KOPT-K1 (cell line): ENCODE results near the gene RAB7A.
A peak's percentile ranks its signal among the peaks of the same experiment; 100 is the strongest.

Experiments
- H3K27ac ChIP-seq: fragments of 200-600 bp; sonication (generic); 2 replicates; pipeline ENCODE4 v1.5.1; 2016; ENCODE audit warnings: antibody characterized with exemption, mild to moderate bottlenecking, low read depth, low read length; ENCODE audit not compliant: poor library complexity, severe bottlenecking
- H3K36me3 ChIP-seq: fragments of 200-600 bp; sonication (generic); 2 replicates; pipeline ENCODE4 v1.5.1; 2017; ENCODE audit warnings: antibody characterized with exemption, mild to moderate bottlenecking, low read length, moderate library complexity; ENCODE audit not compliant: insufficient read depth
- H3K9me3 ChIP-seq: fragments of 200-600 bp; sonication (generic); 2 replicates; pipeline ENCODE4 v1.5.1; 2017; ENCODE audit warnings: antibody characterized with exemption, low read length, mild to moderate bottlenecking; ENCODE audit not compliant: insufficient read depth, poor library complexity, severe bottlenecking

Gene RAB7A

GRCh38 chr3:128804017-128804810 is 78.2 kb downstream of the RAB7A start:
- Histone ChIP-seq H3K36me3 (peaks cover 64% of the 10 kb centered on the region), H3K9me3 (no peaks in the 10 kb centered on the region), H3K27ac (peak overlapping the region; percentile 65)

GRCh38 chr3:128804811-128805155 is 78.8 kb downstream of the RAB7A start:
- Histone ChIP-seq H3K27ac (peak overlapping the region; percentile 65), H3K36me3 (peaks cover 64% of the 10 kb centered on the region), H3K9me3 (no peaks in the 10 kb centered on the region)

GRCh38 chr3:128805772-128806171 is 79.8 kb downstream of the RAB7A start:
- H3K36me3 ChIP-seq: peaks cover 64% of the 10 kb centered on the region
- H3K27ac ChIP-seq: peak overlapping the region; percentile 1
- no peaks in the 10 kb centered on the region for H3K9me3 ChIP-seq

GRCh38 chr3:128806588-128806987 is 80.6 kb downstream of the RAB7A start:
- H3K9me3 ChIP-seq: no peaks in the 10 kb centered on the region
- peaks cover 69% of the 10 kb centered on the region for H3K36me3 ChIP-seq
- no peak overlapping the region for H3K27ac ChIP-seq

GRCh38 chr3:128807186-128807830 is 81.3 kb downstream of the RAB7A start:
- peaks cover 76% of the 10 kb centered on the region for H3K36me3 ChIP-seq
- no peaks in the 10 kb centered on the region for H3K9me3 ChIP-seq
- no peak overlapping the region for H3K27ac ChIP-seq

GRCh38 chr3:128808672-128809071 is 82.7 kb downstream of the RAB7A start:
- peaks cover 89% of the 10 kb centered on the region for H3K36me3 ChIP-seq
- no peaks in the 10 kb centered on the region for H3K9me3 ChIP-seq
- no peak overlapping the region for H3K27ac ChIP-seq

GRCh38 chr3:128813097-128813496 is 87.1 kb downstream of the RAB7A start:
- no peaks in the 10 kb centered on the region for H3K9me3 ChIP-seq
- H3K36me3 ChIP-seq: peaks cover 98% of the 10 kb centered on the region
- H3K27ac ChIP-seq: no peak overlapping the region

- Histone ChIP-seq H3K27ac (no peak overlapping the region), H3K9me3 (no peaks in the 10 kb centered on the region), H3K36me3 (peaks cover 99% of the 10 kb centered on the region)
Observed at GRCh38 chr3:128814060-128814459, 88.1 kb downstream of the RAB7A start.

- Histone ChIP-seq H3K36me3 (peaks cover 98% of the 10 kb centered on the region), H3K27ac (no peak overlapping the region)
Observed at GRCh38 chr3:128814519-128815317, 88.7 kb downstream of the RAB7A start.

GRCh38 chr3:128815318-128816064 is 89.5 kb downstream of the RAB7A start:
- H3K36me3 ChIP-seq: peaks cover 98% of the 10 kb centered on the region
- no peak overlapping the region for H3K27ac ChIP-seq
- H3K9me3 ChIP-seq: no peaks in the 10 kb centered on the region

More at GRCh38 chr3:128814519-128815317, 88.7 kb downstream of the RAB7A start:
- no peaks in the 10 kb centered on the region for H3K9me3 ChIP-seq

- Histone ChIP-seq H3K9me3 (no peaks in the 10 kb centered on the region), H3K27ac (no peak overlapping the region), H3K36me3 (peaks cover 73% of the 10 kb centered on the region)
Observed at GRCh38 chr3:128818186-128818787, 92.3 kb downstream of the RAB7A start.

- H3K9me3 ChIP-seq: no peaks in the 10 kb centered on the region
- H3K27ac ChIP-seq: no peak overlapping the region
- peaks cover 53% of the 10 kb centered on the region for H3K36me3 ChIP-seq
Observed at GRCh38 chr3:128820252-128820839, 94.4 kb downstream of the RAB7A start.

GRCh38 chr3:128823008-128823407 is 97.0 kb downstream of the RAB7A start:
- H3K27ac ChIP-seq: no peak overlapping the region
- H3K9me3 ChIP-seq: no peaks in the 10 kb centered on the region
- H3K36me3 ChIP-seq: peaks cover 28% of the 10 kb centered on the region

GRCh38 chr3:128823631-128824030 is 97.6 kb downstream of the RAB7A start:
- peaks cover 21% of the 10 kb centered on the region for H3K36me3 ChIP-seq
- no peak overlapping the region for H3K27ac ChIP-seq
- H3K9me3 ChIP-seq: no peaks in the 10 kb centered on the region
